ENCODE results near the gene DMD. TPM values are rescaled to one million over a fixed set of nuclear protein-coding genes. Genes with fewer than 3 reads are reported as not detected.

DMD gene
- total RNA-seq, 1 experiment from 2014 or later: 2.2 TPM

DNA sequence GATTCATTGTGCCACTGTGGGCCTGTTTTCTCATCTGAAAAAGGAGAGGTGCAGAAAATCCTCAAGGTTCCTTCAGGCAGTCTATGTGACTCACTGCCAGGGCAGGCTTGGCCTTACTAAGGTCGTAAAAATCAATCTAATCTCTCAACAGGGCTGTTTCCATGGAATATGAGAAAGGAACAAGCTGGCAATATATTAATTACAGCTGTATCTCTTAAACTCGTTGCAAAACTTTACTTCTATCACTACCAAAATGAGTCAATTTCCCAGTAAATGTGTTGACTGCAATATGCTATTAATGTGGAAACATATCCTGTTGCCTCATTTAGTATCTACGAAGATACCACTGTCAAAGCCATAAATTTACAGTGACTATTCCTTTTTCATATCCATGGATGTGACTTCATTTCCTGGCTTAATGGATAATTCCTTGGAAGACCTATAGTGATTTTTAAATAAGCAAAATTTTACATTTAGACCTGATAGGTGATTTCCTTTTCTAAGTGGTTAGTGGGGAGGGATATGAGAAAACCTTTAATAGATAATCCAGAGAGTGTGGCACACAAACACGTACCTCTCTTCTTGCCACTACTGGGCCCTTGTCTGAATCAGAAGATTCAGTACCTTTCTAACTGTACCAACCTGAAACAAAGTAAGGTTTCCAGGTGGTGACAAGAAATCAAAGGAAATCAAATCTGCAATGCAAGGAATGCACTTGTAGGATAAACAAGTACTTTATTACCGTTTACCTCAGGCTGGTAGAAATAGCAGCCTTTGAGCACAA is 2012.1 kb downstream of the DMD start:
- Histone ChIP-seq H3K27me3 (ENCODE audit: control insufficient read depth, insufficient read depth, low read length) (no peaks in the 10 kb centered on the region), H3K4me3 (ENCODE audit: low read depth in 2 of 2, low read length in 2 of 2) (no peak overlapping the region), H3K9me3 (ENCODE audit: control insufficient read depth, insufficient read depth, low read depth, low read length) (no peaks in the 10 kb centered on the region), H3K27ac (ENCODE audit: low read length) (no peak overlapping the region), H3K4me1 (ENCODE audit: control insufficient read depth, insufficient read depth, low read length) (no peaks in the 10 kb centered on the region), H3K36me3 (ENCODE audit: control insufficient read depth, insufficient read depth, low read length) (no peaks in the 10 kb centered on the region)
- ChIA-PET CTCF (no interaction called here), POLR2A (no interaction called here)
- DNase-seq (ENCODE audit: low read depth, low spot score) (no peak), ATAC-seq (no peak)
- in situ Hi-C loops (cut with HindIII; ENCODE audit: low pct_unique_long_range_greater_than_20kb, low sequenced_read_pairs) (no loop called here), intact Hi-C loops (cut with micrococcal nuclease; ENCODE audit: unreplicated experiment) (no loop called here)
- BruUV-seq (replicated peaks): no TSS peak
- TF ChIP-seq, protein P1, sequence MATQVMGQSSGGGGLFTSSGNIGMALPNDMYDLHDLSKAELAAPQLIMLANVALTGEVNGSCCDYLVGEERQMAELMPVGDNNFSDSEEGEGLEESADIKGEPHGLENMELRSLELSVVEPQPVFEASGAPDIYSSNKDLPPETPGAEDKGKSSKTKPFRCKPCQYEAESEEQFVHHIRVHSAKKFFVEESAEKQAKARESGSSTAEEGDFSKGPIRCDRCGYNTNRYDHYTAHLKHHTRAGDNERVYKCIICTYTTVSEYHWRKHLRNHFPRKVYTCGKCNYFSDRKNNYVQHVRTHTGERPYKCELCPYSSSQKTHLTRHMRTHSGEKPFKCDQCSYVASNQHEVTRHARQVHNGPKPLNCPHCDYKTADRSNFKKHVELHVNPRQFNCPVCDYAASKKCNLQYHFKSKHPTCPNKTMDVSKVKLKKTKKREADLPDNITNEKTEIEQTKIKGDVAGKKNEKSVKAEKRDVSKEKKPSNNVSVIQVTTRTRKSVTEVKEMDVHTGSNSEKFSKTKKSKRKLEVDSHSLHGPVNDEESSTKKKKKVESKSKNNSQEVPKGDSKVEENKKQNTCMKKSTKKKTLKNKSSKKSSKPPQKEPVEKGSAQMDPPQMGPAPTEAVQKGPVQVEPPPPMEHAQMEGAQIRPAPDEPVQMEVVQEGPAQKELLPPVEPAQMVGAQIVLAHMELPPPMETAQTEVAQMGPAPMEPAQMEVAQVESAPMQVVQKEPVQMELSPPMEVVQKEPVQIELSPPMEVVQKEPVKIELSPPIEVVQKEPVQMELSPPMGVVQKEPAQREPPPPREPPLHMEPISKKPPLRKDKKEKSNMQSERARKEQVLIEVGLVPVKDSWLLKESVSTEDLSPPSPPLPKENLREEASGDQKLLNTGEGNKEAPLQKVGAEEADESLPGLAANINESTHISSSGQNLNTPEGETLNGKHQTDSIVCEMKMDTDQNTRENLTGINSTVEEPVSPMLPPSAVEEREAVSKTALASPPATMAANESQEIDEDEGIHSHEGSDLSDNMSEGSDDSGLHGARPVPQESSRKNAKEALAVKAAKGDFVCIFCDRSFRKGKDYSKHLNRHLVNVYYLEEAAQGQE (IDR thresholded peaks at IDR 0.05; ENCODE audit: insufficient read depth in 1 of 2, low read depth in 2 of 2, low read length in 1 of 2): no peak
- no peak for TF ChIP-seq CTCF (IDR thresholded peaks at IDR 0.05)
- no peak for TF ChIP-seq SIN3A (IDR thresholded peaks at IDR 0.05; ENCODE audit: borderline replicate concordance, insufficient read depth, low read depth, low read length)
- no peak for TF ChIP-seq TCF7L2 (IDR thresholded peaks at IDR 0.05; ENCODE audit: low read depth, low read length)

- in situ Hi-C loops (cut with HindIII; ENCODE audit: low pct_unique_long_range_greater_than_20kb, low sequenced_read_pairs): no loop called here
- TF ChIP-seq CTCF (IDR thresholded peaks at IDR 0.05) (no peak), TCF7L2 (IDR thresholded peaks at IDR 0.05; ENCODE audit: low read depth, low read length) (no peak), POLR2AphosphoS5 (IDR thresholded peaks at IDR 0.05; ENCODE audit: low read depth, low read length) (no peak), SIN3A (IDR thresholded peaks at IDR 0.05; ENCODE audit: borderline replicate concordance, insufficient read depth, low read depth, low read length) (no peak)
- TF ChIP-seq, protein P1 (IDR thresholded peaks at IDR 0.05; ENCODE audit: insufficient read depth in 1 of 2, low read depth in 2 of 2, low read length in 1 of 2): no peak
- no peak overlapping the region for H3K4me3 ChIP-seq (ENCODE audit: low read depth in 2 of 2, low read length in 2 of 2)
- CTCF ChIA-PET: no interaction called here
- no peaks in the 10 kb centered on the region for H3K9me3 ChIP-seq (ENCODE audit: control insufficient read depth, insufficient read depth, low read depth, low read length)
- intact Hi-C loops (cut with micrococcal nuclease; ENCODE audit: unreplicated experiment): no loop called here
- no peak overlapping the region for H3K27ac ChIP-seq (ENCODE audit: low read length)
- no peaks in the 10 kb centered on the region for H3K4me1 ChIP-seq (ENCODE audit: control insufficient read depth, insufficient read depth, low read length)
- ATAC-seq (no peak), DNase-seq (ENCODE audit: low read depth, low spot score) (no peak)
- H3K27me3 ChIP-seq (ENCODE audit: control insufficient read depth, insufficient read depth, low read length): no peaks in the 10 kb centered on the region
- BruUV-seq (replicated peaks): no TSS peak
- H3K36me3 ChIP-seq (ENCODE audit: control insufficient read depth, insufficient read depth, low read length): no peaks in the 10 kb centered on the region
- POLR2A ChIA-PET: no interaction called here
Observed at GRCh38 chrX:31190221-31190975, 2021.0 kb downstream of the DMD start.

All from Panc1 (cell line).